Hematopoietic multipotent progenitor cell treated with erythropoietin and hydrocortisone succinate and interleukin-3 and kit ligand, for 6 days (in vitro differentiated cells): ENCODE measurements around the gene METAP1D.
"Not testable (repeated sequence)": the region's sequence is repeated elsewhere in the genome, so short reads cannot be mapped to it uniquely, and the experiment has no call there.

Experiments used
- DNase-seq: peaks from one replicate; pipeline ENCODE4 v3.0.0-alpha.2; 2015

METAP1D gene

GRCh38 chr2:172049567-172050120 is 49.9 kb downstream of the METAP1D start:
- no peak for DNase-seq

DNA sequence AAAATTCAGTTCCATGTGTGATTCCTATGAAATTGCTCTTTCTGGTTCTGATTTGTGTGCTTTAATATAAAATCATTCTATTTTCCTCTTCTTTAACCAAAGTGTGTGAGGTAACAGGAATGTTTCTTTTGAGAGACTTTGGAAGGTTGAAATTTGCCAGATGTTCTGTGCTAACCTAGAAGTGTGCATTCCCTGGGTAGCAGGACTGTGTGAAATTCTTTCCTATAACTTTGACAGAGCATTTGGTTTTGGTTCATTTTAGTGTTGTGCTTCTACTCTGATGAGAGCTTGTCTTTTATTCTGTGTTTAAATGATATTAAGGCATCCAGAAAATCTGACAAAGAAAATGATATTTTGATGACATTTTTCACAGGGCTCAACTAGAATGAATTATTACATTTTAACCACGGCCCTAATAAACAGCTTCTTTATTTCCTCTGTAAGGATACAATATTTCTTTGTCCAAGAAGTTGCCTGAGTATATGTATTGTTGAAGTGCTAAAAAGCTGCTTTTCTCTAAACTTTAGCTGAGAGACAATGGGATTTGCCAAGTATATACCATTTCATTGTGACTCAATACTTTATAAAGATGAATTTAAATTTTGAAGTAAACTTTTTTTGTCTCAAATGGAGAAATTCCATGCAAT is 50.8 kb downstream of the METAP1D start:
- DNase-seq = no peak

- DNase-seq = no peak
Measured at GRCh38 chr2:172052000-172052983, 52.5 kb downstream of the METAP1D start.

GRCh38 chr2:172053486-172053885 is 53.7 kb downstream of the METAP1D start:
- DNase-seq = no peak

GRCh38 chr2:172056293-172056692 is 56.5 kb downstream of the METAP1D start:
- no peak for DNase-seq

GRCh38 chr2:172058660-172059059 is 58.9 kb downstream of the METAP1D start:
- no peak for DNase-seq

DNA sequence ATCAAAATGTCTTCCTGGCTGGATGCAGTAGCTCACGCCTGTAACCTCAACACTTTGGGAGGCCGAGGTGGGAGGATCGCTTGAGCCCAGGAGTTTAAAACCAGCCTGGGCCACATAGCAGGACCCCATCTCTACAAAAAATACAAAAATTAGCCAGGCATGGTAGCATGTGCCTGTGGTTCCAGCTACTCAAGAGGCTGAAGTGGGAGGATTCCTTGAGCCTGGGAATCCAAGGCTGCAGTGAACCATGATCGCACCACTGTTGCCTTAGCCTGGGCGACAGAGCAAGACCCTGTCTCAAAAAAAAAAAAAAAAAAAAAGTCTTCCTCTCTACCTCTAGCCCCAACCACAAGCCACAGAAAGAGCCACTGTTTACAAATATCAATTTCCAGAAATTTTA is 60.4 kb downstream of the METAP1D start:
- DNase-seq = not testable (repeated sequence)

DNA sequence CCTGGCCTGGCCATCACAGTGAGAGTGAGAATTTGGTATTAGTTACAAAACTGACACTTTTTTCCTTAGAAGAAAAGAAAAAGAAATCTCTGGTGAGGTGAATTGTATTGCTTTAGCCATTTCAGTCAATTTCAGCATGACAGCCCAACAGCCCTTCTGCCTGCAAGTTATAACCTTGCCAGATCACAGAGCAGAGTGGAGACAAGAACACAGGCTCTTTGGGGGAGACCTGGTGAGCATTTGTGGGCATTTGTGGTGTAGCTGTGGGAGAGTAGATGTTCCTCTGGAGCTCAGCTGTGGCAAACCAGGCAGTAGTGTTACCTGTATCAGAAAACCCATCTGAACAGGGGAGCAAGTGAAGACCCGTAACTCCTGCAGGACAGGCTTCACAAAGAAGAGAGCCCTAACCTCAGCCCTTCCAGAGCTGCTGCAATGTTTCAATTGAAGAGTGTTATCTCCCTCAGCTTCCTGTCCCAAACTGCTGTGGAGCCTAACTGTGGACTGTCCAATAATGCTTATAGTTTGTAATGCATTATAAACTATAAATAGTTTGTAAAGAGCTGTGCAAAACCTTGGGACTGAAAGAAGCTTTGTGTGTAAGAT is 62.8 kb downstream of the METAP1D start:
- DNase-seq = peak; percentile 47

GRCh38 chr2:172063446-172063845 is 63.7 kb downstream of the METAP1D start:
- DNase-seq = no peak

- DNase-seq = no peak
Measured at GRCh38 chr2:172065111-172065510, 65.4 kb downstream of the METAP1D start.

DNA sequence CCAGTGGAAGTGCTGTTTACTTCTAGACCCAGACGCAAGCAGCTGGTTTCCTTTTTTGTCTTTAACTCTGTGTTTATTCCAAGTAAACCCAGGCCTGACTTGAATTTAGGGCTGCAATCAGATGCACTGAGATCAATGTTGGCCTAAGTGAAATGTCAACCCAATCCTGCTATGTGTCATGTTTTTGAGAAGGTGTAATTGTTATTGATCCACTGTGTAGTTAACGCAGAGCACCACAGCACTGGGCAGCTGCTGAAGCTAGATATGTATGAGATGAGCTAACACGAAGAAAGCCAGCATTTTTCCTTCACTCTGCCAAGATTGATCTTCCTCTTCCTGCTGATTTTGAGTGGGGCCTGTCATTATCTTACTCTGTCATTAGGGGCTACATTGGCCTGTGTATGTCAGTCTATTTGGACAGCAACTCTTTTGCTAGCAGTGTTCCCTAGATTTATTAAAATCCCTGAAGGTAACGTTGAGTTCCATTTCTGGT is 66.7 kb downstream of the METAP1D start:
- no peak for DNase-seq

GRCh38 chr2:172067905-172068304 is 68.2 kb downstream of the METAP1D start:
- DNase-seq = not testable (repeated sequence)

- DNase-seq = no peak
Measured at GRCh38 chr2:172070936-172071335, 71.2 kb downstream of the METAP1D start.

GRCh38 chr2:172072303-172072702 is 72.5 kb downstream of the METAP1D start:
- DNase-seq = no peak

DNA sequence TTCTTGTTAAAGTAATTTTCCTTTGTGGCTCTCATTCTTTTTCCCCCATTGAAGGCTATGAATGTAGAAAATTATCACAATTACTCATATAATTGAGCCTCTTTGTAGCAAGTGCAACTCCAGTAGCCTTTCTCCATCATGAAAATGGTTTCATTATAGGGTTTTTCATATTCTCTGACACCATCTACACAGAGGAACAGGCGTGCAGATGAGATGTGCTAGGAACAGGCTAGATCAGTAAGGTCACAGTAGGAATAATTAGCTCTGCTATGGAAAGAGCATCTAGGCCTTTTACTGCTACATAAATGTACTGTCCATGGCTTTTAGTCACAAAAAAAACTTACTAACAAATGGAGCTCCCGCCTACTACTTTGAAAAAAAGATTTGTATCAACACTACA is 73.0 kb downstream of the METAP1D start:
- no peak for DNase-seq

DNA sequence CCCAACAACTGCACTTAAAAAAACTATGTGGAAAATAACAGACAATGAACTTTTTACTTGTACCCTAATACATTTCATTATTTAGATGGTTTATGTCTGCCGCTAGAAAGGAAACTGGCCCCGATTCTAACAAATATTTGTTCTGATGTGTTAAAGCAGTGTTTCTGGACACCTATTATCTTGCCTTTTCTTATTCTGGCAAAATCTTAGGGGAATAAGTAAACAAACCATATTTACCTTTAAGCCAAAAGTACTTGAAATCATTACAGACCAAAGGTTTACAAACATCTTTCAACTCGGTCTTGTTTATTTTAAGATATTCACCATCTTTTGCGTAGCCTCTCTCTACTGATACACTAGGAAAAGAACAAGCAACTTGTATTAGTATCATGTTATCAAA is 73.8 kb downstream of the METAP1D start:
- no peak for DNase-seq

DNA sequence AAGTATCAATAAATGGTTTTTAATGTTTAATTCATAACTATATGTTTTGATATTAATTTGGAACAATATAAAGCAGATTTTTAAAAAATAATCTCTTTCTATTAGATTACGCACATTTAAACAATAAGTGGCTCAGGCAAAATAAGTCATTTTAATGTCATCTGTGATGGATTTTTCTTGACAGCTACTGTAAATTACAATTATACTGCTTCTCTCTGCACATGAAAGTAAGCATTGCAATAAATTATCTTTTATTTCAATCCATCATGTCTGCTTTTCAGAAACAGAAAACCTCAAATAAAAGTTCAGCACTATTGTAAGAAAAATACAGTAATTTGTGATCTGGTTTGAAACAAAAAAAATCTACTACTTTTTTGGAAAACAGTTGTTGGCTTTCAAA is 74.5 kb downstream of the METAP1D start:
- no peak for DNase-seq

DNA sequence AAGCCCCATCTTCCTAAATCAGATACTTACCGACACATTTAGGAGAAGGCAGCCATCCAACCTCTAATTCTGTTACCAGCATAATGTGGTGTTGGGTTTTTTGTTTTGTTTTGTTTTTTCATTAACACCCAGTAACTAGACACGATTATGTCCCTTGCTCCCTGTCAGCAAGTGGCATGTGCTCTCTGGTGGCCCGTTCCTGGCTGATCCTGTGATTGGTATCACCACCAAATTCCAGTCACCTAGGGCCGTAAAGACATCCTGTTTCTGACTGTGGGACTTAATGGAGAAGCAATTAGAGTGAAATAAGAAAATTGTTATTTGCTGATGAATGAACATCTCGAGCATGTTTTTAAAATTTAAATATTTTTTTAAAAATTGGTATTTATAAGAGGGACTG is 79.7 kb downstream of the METAP1D start:
- DNase-seq = no peak

GRCh38 chr2:172079838-172080640 is 80.3 kb downstream of the METAP1D start:
- DNase-seq = peak; percentile 76

GRCh38 chr2:172080641-172081220 is 81.0 kb downstream of the METAP1D start:
- DNase-seq = no peak

- DNase-seq = peak; percentile 26
Measured at GRCh38 chr2:172081221-172082022, 81.7 kb downstream of the METAP1D start.
